HEK293 (cell line): ENCODE results near the gene TSHZ2.

Source experiments
- CTCF ChIA-PET: fragments of 350-600 bp; formaldehyde crosslinking; extraction: SDS; loops from one replicate; lab custom pipeline; 2021; ENCODE audit warnings: antibody characterized with exemption; lab: Yijun Ruan, JAX
- POLR2A ChIA-PET: fragments of 300-600 bp; formaldehyde crosslinking; extraction: SDS; loops from one replicate; lab custom pipeline; 2020; ENCODE audit warnings: antibody characterized with exemption, inconsistent platforms; lab: Yijun Ruan, JAX
- H3K27ac ChIP-seq: fragments of 200-500 bp; sonication (Bioruptor generic); 2 replicates; pipeline ENCODE4 v1.5.1; 2014; ENCODE audit warnings: low read depth, low read length, control low read depth, inconsistent platforms; ENCODE audit errors: extremely low read depth
- H3K36me3 ChIP-seq, 2 experiments: fragments of 200-500 bp in 1 of 2; sonication (Bioruptor generic) in 1 of 2; 1 replicate in 1 of 2; 2 replicates in 1 of 2; pipeline ENCODE4 v1.5.1; 2014 to 2017; ENCODE audit warnings: inconsistent platforms in 2 of 2, low read length in 2 of 2; ENCODE audit not compliant: control insufficient read depth in 2 of 2, insufficient read depth in 1 of 2
- H3K4me1 ChIP-seq: fragments of 200-500 bp; sonication (Bioruptor generic); 2 replicates; pipeline ENCODE4 v1.5.1; 2014; ENCODE audit warnings: mild to moderate bottlenecking, low read length, inconsistent platforms; ENCODE audit not compliant: control insufficient read depth, insufficient read depth
- H3K4me3 ChIP-seq: 2 replicates; pipeline ENCODE4 v1.5.1; 2011; ENCODE audit warnings: low read depth, mild to moderate bottlenecking, control low read depth, low read length, moderate library complexity
- H3K9me3 ChIP-seq: fragments of 200-500 bp; sonication (Bioruptor generic); 2 replicates; pipeline ENCODE4 v1.5.1; 2014; ENCODE audit warnings: low read depth, low read length, inconsistent platforms; ENCODE audit not compliant: control insufficient read depth, insufficient read depth
- KLF7 ChIP-seq: fragments of 450-650 bp; formaldehyde crosslinking; IDR thresholded peaks from 2 replicates; pipeline ENCODE4 v1.5.1; 2016; ENCODE audit warnings: missing biosample characterization, missing genetic modification characterization, borderline replicate concordance
- KLF9 ChIP-seq: fragments of 450-650 bp; formaldehyde crosslinking; IDR thresholded peaks from 2 replicates; pipeline ENCODE4 v1.5.1; 2016; ENCODE audit warnings: missing biosample characterization, missing genetic modification characterization, low read depth
- SP2 ChIP-seq: fragments of 450-650 bp; formaldehyde crosslinking; IDR thresholded peaks from 2 replicates; pipeline ENCODE4 v1.5.1; 2016; ENCODE audit warnings: missing biosample characterization, missing genetic modification characterization
- ZEB2 ChIP-seq: fragments of 450-650 bp; formaldehyde crosslinking; IDR thresholded peaks from 2 replicates; pipeline ENCODE4 v1.5.1; 2016; ENCODE audit warnings: missing biosample characterization, missing genetic modification characterization
- ZFHX2 ChIP-seq: fragments of 450-650 bp; formaldehyde crosslinking; conservative IDR thresholded peaks from 2 replicates; pipeline ENCODE4 v1.5.1; 2016; ENCODE audit warnings: missing biosample characterization, missing genetic modification characterization
- ZNF184 ChIP-seq: fragments of 450-650 bp; IDR thresholded peaks from 2 replicates; pipeline ENCODE4 v1.5.1; 2018; ENCODE audit warnings: missing biosample characterization, mild to moderate bottlenecking, missing genetic modification characterization
- ZNF24 ChIP-seq: fragments of 450-650 bp; formaldehyde crosslinking; IDR thresholded peaks from 2 replicates; pipeline ENCODE4 v1.5.1; 2016; ENCODE audit warnings: missing biosample characterization, missing genetic modification characterization
- ZNF362 ChIP-seq: fragments of 450-650 bp; formaldehyde crosslinking; IDR thresholded peaks from 2 replicates; pipeline ENCODE4 v1.5.1; 2016; ENCODE audit warnings: missing biosample characterization, missing genetic modification characterization
- ZNF391 ChIP-seq: fragments of 450-650 bp; formaldehyde crosslinking; IDR thresholded peaks from 2 replicates; pipeline ENCODE4 v1.5.1; 2016; ENCODE audit warnings: low read depth, missing biosample characterization, missing genetic modification characterization, borderline replicate concordance
- ZNF404 ChIP-seq: fragments of 450-650 bp; formaldehyde crosslinking; IDR thresholded peaks from 2 replicates; pipeline ENCODE4 v1.5.1; 2017; ENCODE audit warnings: missing biosample characterization, missing genetic modification characterization
- ZNF433 ChIP-seq: fragments of 450-650 bp; formaldehyde crosslinking; IDR thresholded peaks from 2 replicates; pipeline ENCODE4 v1.5.1; 2016; ENCODE audit warnings: missing biosample characterization, missing genetic modification characterization, low read depth
- ZNF518A ChIP-seq: fragments of 450-650 bp; formaldehyde crosslinking; conservative IDR thresholded peaks from 2 replicates; pipeline ENCODE4 v1.5.1; 2016; ENCODE audit warnings: low read depth, missing biosample characterization, missing genetic modification characterization
- ZNF544 ChIP-seq: fragments of 450-650 bp; formaldehyde crosslinking; IDR thresholded peaks from 2 replicates; pipeline ENCODE4 v1.5.0; 2017; ENCODE audit warnings: missing biosample characterization, missing genetic modification characterization
- ZNF623 ChIP-seq: fragments of 450-650 bp; formaldehyde crosslinking; IDR thresholded peaks from 2 replicates; pipeline ENCODE4 v1.5.1; 2016; ENCODE audit warnings: missing biosample characterization, missing genetic modification characterization
- ZNF701 ChIP-seq: fragments of 450-650 bp; formaldehyde crosslinking; IDR thresholded peaks from 2 replicates; pipeline ENCODE4 v1.5.1; 2016; ENCODE audit warnings: missing biosample characterization, missing genetic modification characterization
- ZNF792 ChIP-seq: fragments of 450-650 bp; formaldehyde crosslinking; IDR thresholded peaks from 2 replicates; pipeline ENCODE4 v1.5.1; 2016; ENCODE audit warnings: missing biosample characterization, missing genetic modification characterization
- TF ChIP-seq, protein P1 (sequence below): fragments of 450-650 bp; formaldehyde crosslinking; IDR thresholded peaks from 2 replicates; pipeline ENCODE4 v1.5.1; 2016; ENCODE audit warnings: missing biosample characterization, missing genetic modification characterization
- TF ChIP-seq, protein P2 (sequence below): fragments of 450-650 bp; formaldehyde crosslinking; IDR thresholded peaks from 2 replicates; pipeline ENCODE4 v1.5.1; 2016; ENCODE audit warnings: missing biosample characterization, missing genetic modification characterization
- TF ChIP-seq, protein P3 (sequence below): fragments of 450-650 bp; IDR thresholded peaks from 2 replicates; pipeline ENCODE4 v1.5.1; 2018; ENCODE audit warnings: missing biosample characterization, missing genetic modification characterization

Gene TSHZ2

DNA sequence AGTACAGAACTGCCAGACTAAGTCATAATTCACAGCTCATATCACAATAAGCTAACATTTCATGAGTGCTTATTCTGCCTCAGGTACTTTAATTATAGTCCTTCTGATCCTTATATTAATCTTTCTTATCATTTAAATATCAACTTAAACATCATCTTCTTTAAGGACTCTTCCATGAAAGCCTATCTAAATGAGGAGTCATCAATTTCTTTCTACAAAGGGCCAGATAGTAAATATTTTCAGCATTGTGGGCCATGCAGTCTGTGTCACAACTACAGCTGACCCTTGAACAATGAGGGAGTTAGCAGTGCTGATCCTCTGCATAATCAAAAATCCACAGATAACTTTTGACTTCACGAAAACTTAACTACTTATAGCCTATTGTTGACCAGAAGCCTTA is 306.4 kb downstream of the TSHZ2 start (continued):
- TF ChIP-seq KLF7 (no peak), SP2 (tag by site-specific recombination) (no peak), ZFHX2 (tag by site-specific recombination) (no peak), ZEB2 (tag by site-specific recombination) (no peak), ZNF433 (tag by site-specific recombination) (no peak), ZNF701 (tag by site-specific recombination) (no peak)
- TF ChIP-seq, protein P1, sequence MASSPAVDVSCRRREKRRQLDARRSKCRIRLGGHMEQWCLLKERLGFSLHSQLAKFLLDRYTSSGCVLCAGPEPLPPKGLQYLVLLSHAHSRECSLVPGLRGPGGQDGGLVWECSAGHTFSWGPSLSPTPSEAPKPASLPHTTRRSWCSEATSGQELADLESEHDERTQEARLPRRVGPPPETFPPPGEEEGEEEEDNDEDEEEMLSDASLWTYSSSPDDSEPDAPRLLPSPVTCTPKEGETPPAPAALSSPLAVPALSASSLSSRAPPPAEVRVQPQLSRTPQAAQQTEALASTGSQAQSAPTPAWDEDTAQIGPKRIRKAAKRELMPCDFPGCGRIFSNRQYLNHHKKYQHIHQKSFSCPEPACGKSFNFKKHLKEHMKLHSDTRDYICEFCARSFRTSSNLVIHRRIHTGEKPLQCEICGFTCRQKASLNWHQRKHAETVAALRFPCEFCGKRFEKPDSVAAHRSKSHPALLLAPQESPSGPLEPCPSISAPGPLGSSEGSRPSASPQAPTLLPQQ = no peak
- TF ChIP-seq, all 188 proteins: peak for 0

GRCh38 chr20:53279735-53280134 is 307.6 kb downstream of the TSHZ2 start:
- Histone ChIP-seq H3K4me3 (no peak overlapping the region), H3K9me3 (no peaks in the 10 kb centered on the region), H3K27ac (no peak overlapping the region), H3K36me3 (no peaks in the 10 kb centered on the region), H3K4me1 (no peaks in the 10 kb centered on the region)
- ChIA-PET CTCF (no interaction called here), POLR2A (no interaction called here)
- peak; percentile 56; the same call in 1 of the 2 replicates for TF ChIP-seq ZNF623 (tag by site-specific recombination)
- no peak for TF ChIP-seq ZNF792 (tag by site-specific recombination)

DNA sequence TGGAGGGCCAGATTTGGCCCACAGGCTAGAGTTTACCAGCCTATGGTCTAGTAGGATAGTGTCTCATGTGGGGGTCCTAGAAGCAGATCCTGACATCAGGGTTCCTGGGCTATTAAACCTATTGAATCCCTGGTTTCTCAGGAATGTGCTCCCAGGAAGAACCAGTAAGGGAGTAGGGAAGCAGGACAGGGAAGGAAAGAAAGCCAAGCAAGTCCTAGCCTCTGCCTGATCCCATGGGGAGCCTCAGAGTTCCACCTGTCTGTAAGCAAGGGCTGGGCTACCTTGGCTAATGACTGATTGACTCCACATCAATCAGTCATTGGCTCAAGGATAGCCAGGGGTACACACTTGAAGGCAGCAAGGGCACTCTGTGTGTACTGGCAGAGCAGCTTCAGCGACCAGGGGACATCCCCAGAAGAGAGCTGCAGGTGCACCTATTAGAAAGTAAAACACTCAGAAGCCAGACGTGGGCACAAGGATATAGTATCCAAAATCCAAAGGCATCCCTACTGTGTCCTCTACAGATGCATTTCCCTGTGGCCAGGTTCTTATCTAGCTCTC is 309.5 kb downstream of the TSHZ2 start:
- Histone ChIP-seq H3K4me3 (no peak overlapping the region), H3K27ac (no peak overlapping the region), H3K4me1 (no peaks in the 10 kb centered on the region), H3K36me3 (no peaks in the 10 kb centered on the region), H3K9me3 (no peaks in the 10 kb centered on the region)
- no peak for TF ChIP-seq ZNF544 (tag by site-specific recombination)
- TF ChIP-seq, protein P2, sequence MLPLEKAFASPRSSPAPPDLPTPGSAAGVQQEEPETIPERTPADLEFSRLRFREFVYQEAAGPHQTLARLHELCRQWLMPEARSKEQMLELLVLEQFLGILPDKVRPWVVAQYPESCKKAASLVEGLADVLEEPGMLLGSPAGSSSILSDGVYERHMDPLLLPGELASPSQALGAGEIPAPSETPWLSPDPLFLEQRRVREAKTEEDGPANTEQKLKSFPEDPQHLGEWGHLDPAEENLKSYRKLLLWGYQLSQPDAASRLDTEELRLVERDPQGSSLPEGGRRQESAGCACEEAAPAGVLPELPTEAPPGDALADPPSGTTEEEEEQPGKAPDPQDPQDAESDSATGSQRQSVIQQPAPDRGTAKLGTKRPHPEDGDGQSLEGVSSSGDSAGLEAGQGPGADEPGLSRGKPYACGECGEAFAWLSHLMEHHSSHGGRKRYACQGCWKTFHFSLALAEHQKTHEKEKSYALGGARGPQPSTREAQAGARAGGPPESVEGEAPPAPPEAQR (tag by site-specific recombination) = no peak
- TF ChIP-seq ZNF24 (tag by site-specific recombination) = no peak
- TF ChIP-seq KLF9 (tag by site-specific recombination) = no peak
- no peak for TF ChIP-seq ZNF391 (tag by site-specific recombination)
- TF ChIP-seq ZNF362 (tag by site-specific recombination) = no peak
- POLR2A ChIA-PET = no interaction called here
- CTCF ChIA-PET = no interaction called here

GRCh38 chr20:53282217-53282955 is 310.2 kb downstream of the TSHZ2 start:
- H3K27ac ChIP-seq = no peak overlapping the region
- ChIA-PET POLR2A (no interaction called here), CTCF (no interaction called here)
- H3K36me3 ChIP-seq = no peaks in the 10 kb centered on the region
- no peaks in the 10 kb centered on the region for H3K9me3 ChIP-seq
- no peak overlapping the region for H3K4me3 ChIP-seq
- H3K4me1 ChIP-seq = no peaks in the 10 kb centered on the region
- no peak for TF ChIP-seq ZNF184
- TF ChIP-seq, protein P3, sequence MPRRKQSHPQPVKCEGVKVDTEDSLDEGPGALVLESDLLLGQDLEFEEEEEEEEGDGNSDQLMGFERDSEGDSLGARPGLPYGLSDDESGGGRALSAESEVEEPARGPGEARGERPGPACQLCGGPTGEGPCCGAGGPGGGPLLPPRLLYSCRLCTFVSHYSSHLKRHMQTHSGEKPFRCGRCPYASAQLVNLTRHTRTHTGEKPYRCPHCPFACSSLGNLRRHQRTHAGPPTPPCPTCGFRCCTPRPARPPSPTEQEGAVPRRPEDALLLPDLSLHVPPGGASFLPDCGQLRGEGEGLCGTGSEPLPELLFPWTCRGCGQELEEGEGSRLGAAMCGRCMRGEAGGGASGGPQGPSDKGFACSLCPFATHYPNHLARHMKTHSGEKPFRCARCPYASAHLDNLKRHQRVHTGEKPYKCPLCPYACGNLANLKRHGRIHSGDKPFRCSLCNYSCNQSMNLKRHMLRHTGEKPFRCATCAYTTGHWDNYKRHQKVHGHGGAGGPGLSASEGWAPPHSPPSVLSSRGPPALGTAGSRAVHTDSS (tag by site-specific recombination) = no peak
- TF ChIP-seq SP2 (tag by site-specific recombination) = no peak
- no peak for TF ChIP-seq ZNF404 (tag by site-specific recombination)
- no peak for TF ChIP-seq ZNF518A (tag by site-specific recombination)
